HCT116 (cell line): ENCODE measurements around the gene RPS6KA2. TPM values are rescaled to one million over a fixed set of nuclear protein-coding genes. Genes with fewer than 3 reads are reported as not detected.

Experiments used
- ATAC-seq: fragments of 200-7000 bp; cut with Tn5 transposase; 2 replicates; pipeline ENCODE4 v1.9.1; 2020; ENCODE audit warnings: mild to moderate bottlenecking, moderate library complexity
- BruUV-seq: library from RNA; stranded (reverse); fragments of 400-500 nt; replicated peaks from 2 replicates; lab custom pipeline; 2021; lab: Mats Ljungman, UMichigan
- CTCF ChIA-PET: fragments of 300-600 bp; sonication (Branson Sonifier 250); formaldehyde crosslinking; loops from one replicate; lab custom pipeline; 2021; ENCODE audit warnings: antibody characterized with exemption; lab: Charles Lee
- POLR2A ChIA-PET: fragments of 300-600, 350-600 bp; sonication (Branson Sonifier 250); formaldehyde crosslinking; loops from one replicate; lab custom pipeline; 2021; ENCODE audit warnings: antibody characterized with exemption; lab: Charles Lee
- RAD21 ChIA-PET, 2 experiments: fragments of 300-600 bp; sonication (Branson Sonifier 250); formaldehyde crosslinking; loops; one replicate each; lab custom pipeline; 2023; ENCODE audit warnings: low total read pairs in 2 of 2; ENCODE audit not compliant: uncharacterized antibody in 2 of 2, unreplicated experiment in 2 of 2, low non-redundant PET in 1 of 2; lab: Charles Lee
- DNase-seq: peaks from one replicate; pipeline ENCODE4 v3.0.0-alpha.2; 2010; ENCODE audit warnings: low read depth, low spot score
- H2AFZ ChIP-seq: fragments of 200-600 bp; shearing (Covaris generic), sonication (generic); 2 replicates; pipeline ENCODE4 v1.6.1; 2017; ENCODE audit warnings: low read depth, mixed run types, mixed read lengths, antibody characterized with exemption, low read length; ENCODE audit not compliant: poor library complexity, severe bottlenecking
- H3K27ac ChIP-seq: 2 replicates; pipeline ENCODE4 v1.5.1; 2012; ENCODE audit warnings: low read depth, low read length
- H3K27me3 ChIP-seq: fragments of 200-600 bp; sonication (generic); 2 replicates; pipeline ENCODE4 v1.6.1; 2016; ENCODE audit warnings: mixed run types, low read length, mixed read lengths; ENCODE audit not compliant: insufficient read depth
- H3K36me3 ChIP-seq, 2 experiments: fragments of 200-500 bp in 1 of 2; fragments of 200-600 bp in 1 of 2; sonication (Bioruptor generic) in 1 of 2; sonication (generic) in 1 of 2; 2 replicates each; pipeline versions ENCODE4 v1.5.1 to v1.6.1; 2014 to 2016; ENCODE audit warnings: low read length in 2 of 2, inconsistent platforms in 1 of 2, mixed read lengths in 1 of 2, mixed run types in 1 of 2; ENCODE audit not compliant: insufficient read depth in 2 of 2, control insufficient read depth in 1 of 2
- H3K4me1 ChIP-seq, 2 experiments: fragments of 200-600 bp in 1 of 2; sonication (generic) in 1 of 2; 2 replicates each; pipeline versions ENCODE4 v1.5.1 to v1.6.1; 2012 to 2017; ENCODE audit warnings: low read length in 2 of 2, inconsistent platforms in 1 of 2, mild to moderate bottlenecking in 1 of 2, mixed read lengths in 1 of 2, mixed run types in 1 of 2, moderate library complexity in 1 of 2; ENCODE audit not compliant: insufficient read depth in 2 of 2, control insufficient read depth in 1 of 2
- H3K4me2 ChIP-seq: fragments of 200-600 bp; sonication (generic); 2 replicates; pipeline ENCODE4 v1.6.1; 2017; ENCODE audit warnings: mixed run types, low read length, mixed read lengths
- H3K4me3 ChIP-seq, 2 experiments: fragments of 200-600 bp in 1 of 2; sonication (generic) in 1 of 2; replicated peaks in 1 of 2; 2 replicates each; pipeline ENCODE4 v1.5.1; 2011 to 2016; ENCODE audit warnings: low read length in 2 of 2, control low read depth in 1 of 2, low read depth in 1 of 2, mild to moderate bottlenecking in 1 of 2, mixed read lengths in 1 of 2, mixed run types in 1 of 2
- H3K79me2 ChIP-seq: fragments of 200-600 bp; sonication (generic); 2 replicates; pipeline ENCODE4 v1.6.1; 2017; ENCODE audit warnings: mild to moderate bottlenecking, mixed run types, low read length, moderate library complexity, mixed read lengths; ENCODE audit not compliant: insufficient read depth
- H3K9ac ChIP-seq: fragments of 200-600 bp; sonication (generic); 2 replicates; pipeline ENCODE4 v1.6.1; 2016; ENCODE audit warnings: low read length, mixed read lengths
- H3K9me2 ChIP-seq: fragments of 200-600 bp; sonication (generic), shearing (Covaris generic); 2 replicates; pipeline ENCODE4 v1.6.1; 2017; ENCODE audit warnings: mixed run types, mild to moderate bottlenecking, moderate library complexity; ENCODE audit not compliant: insufficient read depth
- H3K9me3 ChIP-seq, 2 experiments: fragments of 200-500 bp in 1 of 2; fragments of 200-600 bp in 1 of 2; sonication (Bioruptor generic) in 1 of 2; sonication (generic) in 1 of 2; 2 replicates each; pipeline ENCODE4 v1.6.1; 2014 to 2017; ENCODE audit warnings: low read length in 2 of 2, mixed read lengths in 2 of 2, inconsistent platforms in 1 of 2, low read depth in 1 of 2, mild to moderate bottlenecking in 1 of 2, mixed run types in 1 of 2, moderate library complexity in 1 of 2; ENCODE audit not compliant: control insufficient read depth in 1 of 2, insufficient read depth in 1 of 2
- H4K20me1 ChIP-seq: fragments of 200-600 bp; sonication (generic), shearing (Covaris generic); 2 replicates; pipeline ENCODE4 v1.6.1; 2017; ENCODE audit warnings: mixed run types, mild to moderate bottlenecking, moderate library complexity; ENCODE audit not compliant: insufficient read depth
- ELF1 ChIP-seq: IDR thresholded peaks from 2 replicates; pipeline ENCODE4 v1.6.1; 2012; ENCODE audit warnings: low read depth, borderline replicate concordance
- EZH2 ChIP-seq: fragments of 200-600 bp; sonication (generic); IDR thresholded peaks from 2 replicates; pipeline ENCODE4 v1.6.1; 2017; ENCODE audit warnings: antibody characterized with exemption, mixed run types
- FOSL1 ChIP-seq: IDR thresholded peaks from 2 replicates; pipeline ENCODE4 v1.6.1; 2012; ENCODE audit warnings: low read depth
- MAX ChIP-seq: IDR thresholded peaks from 2 replicates; pipeline ENCODE4 v1.6.1; 2012
- POLR2A ChIP-seq: IDR thresholded peaks from 2 replicates; pipeline ENCODE4 v1.7.0; 2011; ENCODE audit warnings: borderline replicate concordance; ENCODE audit not compliant: insufficient read depth, insufficient read length; ENCODE audit errors: extremely low read depth
- RAD21 ChIP-seq: IDR thresholded peaks from 2 replicates; pipeline ENCODE4 v1.6.1; 2012; ENCODE audit warnings: low read depth, mild to moderate bottlenecking
- SIN3A ChIP-seq: IDR thresholded peaks from 2 replicates; pipeline ENCODE4 v1.6.1; 2012; ENCODE audit warnings: low read depth
- TCF7L2 ChIP-seq: IDR thresholded peaks from 2 replicates; pipeline ENCODE4 v1.7.0; 2011; ENCODE audit warnings: borderline replicate concordance, inconsistent platforms; ENCODE audit not compliant: insufficient read depth, insufficient read length; ENCODE audit errors: extremely low read depth
- YY1 ChIP-seq: IDR thresholded peaks from 2 replicates; pipeline ENCODE4 v1.6.1; 2011; ENCODE audit warnings: low read length, low read depth, moderate library complexity, mild to moderate bottlenecking; ENCODE audit not compliant: insufficient replicate concordance; ENCODE audit errors: extremely low read depth
- ZFX ChIP-seq: fragments of 450-650 bp; IDR thresholded peaks from 2 replicates; pipeline ENCODE4 v1.6.1; 2017
- intact Hi-C: fragments of 100-400 bp; cut with micrococcal nuclease; formaldehyde crosslinking; loops from 2 replicates; pipeline ENCODE4 v1.10.0; 2022
- total RNA-seq: library from RNA; stranded (reverse); gene quantifications from one replicate; pipeline ENCODE4 v1.2.1, GENCODE V29; 2021; ENCODE audit not compliant: unreplicated experiment
- TF ChIP-seq, protein P1 (sequence below): IDR thresholded peaks from 2 replicates; pipeline ENCODE4 v1.6.1; 2011; ENCODE audit warnings: mild to moderate bottlenecking, low read length, moderate library complexity; ENCODE audit not compliant: insufficient replicate concordance; ENCODE audit errors: extremely low read depth
- TF ChIP-seq, protein P2 (sequence below): IDR thresholded peaks from 2 replicates; pipeline ENCODE4 v1.6.1; 2012; ENCODE audit warnings: low read depth

The RPS6KA2 gene
- total RNA-seq, 1 experiment from 2014 or later = 8.5 TPM

DNA sequence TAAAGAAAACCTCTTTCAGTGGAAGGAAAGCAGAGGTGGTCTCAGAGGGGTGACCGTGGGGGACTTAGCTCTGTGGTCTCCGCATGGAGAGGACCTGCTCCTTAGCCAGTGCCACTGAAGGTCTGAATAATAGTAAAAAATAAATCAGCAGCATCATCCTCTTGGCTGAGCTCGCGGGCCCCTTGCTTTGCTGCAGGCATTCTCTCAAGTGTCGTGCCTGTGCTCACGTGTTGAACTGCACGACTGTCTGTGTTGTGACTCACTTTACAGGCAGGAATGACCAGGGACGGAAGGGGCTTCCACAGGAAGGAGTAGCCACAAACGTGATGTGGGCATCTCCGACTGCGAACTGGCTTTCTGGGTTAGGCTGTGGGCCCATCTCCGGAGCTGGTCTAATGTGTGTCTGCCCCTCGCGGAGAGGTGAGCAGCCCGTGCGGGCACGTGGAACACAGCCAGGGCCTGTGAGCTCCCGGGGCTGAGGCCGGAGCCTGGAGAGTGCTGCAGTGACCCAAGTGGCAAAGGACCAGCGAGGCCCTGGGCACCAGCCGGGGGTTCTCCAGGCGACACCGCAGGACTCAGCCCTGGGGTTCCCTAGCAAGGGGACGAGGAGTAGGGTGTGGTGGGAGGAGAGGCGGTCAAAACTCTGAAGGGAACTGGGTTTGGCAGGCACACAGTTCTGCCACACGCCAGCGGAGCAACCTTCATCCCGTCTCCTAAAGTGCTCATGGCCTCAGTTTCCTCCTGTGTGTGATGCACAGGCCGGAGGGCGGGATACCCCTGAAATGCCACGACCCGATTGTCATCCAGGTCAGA lies 129.8 kb downstream of the RPS6KA2 start:
- no peaks in the 10 kb centered on the region for H3K36me3 ChIP-seq
- no peaks in the 10 kb centered on the region for H3K27me3 ChIP-seq
- H3K27ac ChIP-seq = no peak overlapping the region
- no peak overlapping the region for H3K9ac ChIP-seq
- H3K9me2 ChIP-seq = no peaks in the 10 kb centered on the region
- H3K4me3 ChIP-seq = no peak overlapping the region
- DNase-seq (no peak), ATAC-seq (no peak)
- POLR2A ChIA-PET = no interaction called here
- CTCF ChIA-PET = no interaction called here
- RAD21 ChIA-PET = no interaction called here
- no peaks in the 10 kb centered on the region for H3K9me3 ChIP-seq
- no peak overlapping the region for H3K4me2 ChIP-seq
- BruUV-seq = no TSS peak
- TF ChIP-seq, protein P1, sequence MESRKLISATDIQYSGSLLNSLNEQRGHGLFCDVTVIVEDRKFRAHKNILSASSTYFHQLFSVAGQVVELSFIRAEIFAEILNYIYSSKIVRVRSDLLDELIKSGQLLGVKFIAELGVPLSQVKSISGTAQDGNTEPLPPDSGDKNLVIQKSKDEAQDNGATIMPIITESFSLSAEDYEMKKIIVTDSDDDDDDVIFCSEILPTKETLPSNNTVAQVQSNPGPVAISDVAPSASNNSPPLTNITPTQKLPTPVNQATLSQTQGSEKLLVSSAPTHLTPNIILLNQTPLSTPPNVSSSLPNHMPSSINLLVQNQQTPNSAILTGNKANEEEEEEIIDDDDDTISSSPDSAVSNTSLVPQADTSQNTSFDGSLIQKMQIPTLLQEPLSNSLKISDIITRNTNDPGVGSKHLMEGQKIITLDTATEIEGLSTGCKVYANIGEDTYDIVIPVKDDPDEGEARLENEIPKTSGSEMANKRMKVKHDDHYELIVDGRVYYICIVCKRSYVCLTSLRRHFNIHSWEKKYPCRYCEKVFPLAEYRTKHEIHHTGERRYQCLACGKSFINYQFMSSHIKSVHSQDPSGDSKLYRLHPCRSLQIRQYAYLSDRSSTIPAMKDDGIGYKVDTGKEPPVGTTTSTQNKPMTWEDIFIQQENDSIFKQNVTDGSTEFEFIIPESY = no peak
- TF ChIP-seq RAD21 (no peak), EZH2 (no peak), ELF1 (no peak), ZFX (no peak), MAX (no peak), FOSL1 (no peak), YY1 (no peak), POLR2A (no peak), SIN3A (no peak), TCF7L2 (no peak)
- TF ChIP-seq, protein P2, sequence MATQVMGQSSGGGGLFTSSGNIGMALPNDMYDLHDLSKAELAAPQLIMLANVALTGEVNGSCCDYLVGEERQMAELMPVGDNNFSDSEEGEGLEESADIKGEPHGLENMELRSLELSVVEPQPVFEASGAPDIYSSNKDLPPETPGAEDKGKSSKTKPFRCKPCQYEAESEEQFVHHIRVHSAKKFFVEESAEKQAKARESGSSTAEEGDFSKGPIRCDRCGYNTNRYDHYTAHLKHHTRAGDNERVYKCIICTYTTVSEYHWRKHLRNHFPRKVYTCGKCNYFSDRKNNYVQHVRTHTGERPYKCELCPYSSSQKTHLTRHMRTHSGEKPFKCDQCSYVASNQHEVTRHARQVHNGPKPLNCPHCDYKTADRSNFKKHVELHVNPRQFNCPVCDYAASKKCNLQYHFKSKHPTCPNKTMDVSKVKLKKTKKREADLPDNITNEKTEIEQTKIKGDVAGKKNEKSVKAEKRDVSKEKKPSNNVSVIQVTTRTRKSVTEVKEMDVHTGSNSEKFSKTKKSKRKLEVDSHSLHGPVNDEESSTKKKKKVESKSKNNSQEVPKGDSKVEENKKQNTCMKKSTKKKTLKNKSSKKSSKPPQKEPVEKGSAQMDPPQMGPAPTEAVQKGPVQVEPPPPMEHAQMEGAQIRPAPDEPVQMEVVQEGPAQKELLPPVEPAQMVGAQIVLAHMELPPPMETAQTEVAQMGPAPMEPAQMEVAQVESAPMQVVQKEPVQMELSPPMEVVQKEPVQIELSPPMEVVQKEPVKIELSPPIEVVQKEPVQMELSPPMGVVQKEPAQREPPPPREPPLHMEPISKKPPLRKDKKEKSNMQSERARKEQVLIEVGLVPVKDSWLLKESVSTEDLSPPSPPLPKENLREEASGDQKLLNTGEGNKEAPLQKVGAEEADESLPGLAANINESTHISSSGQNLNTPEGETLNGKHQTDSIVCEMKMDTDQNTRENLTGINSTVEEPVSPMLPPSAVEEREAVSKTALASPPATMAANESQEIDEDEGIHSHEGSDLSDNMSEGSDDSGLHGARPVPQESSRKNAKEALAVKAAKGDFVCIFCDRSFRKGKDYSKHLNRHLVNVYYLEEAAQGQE = no peak
- TF ChIP-seq, all 23 proteins: peak for 0
- no peak overlapping the region for H2AFZ ChIP-seq
- intact Hi-C loops = no loop called here
- H3K4me1 ChIP-seq = no peaks in the 10 kb centered on the region; a peak in 1 of 4 replicates
- H4K20me1 ChIP-seq = no peaks in the 10 kb centered on the region
- H3K79me2 ChIP-seq = no peaks in the 10 kb centered on the region
